Measurements from ENCODE around the gene EPGN. TPM values are rescaled to one million over a fixed set of nuclear protein-coding genes. Genes with fewer than 3 reads are reported as not detected.
A peak's percentile ranks its signal among the peaks of the same experiment; 100 is the strongest.

EPGN gene
- total and polyA plus RNA-seq, 2 donors (not counting 1 experiment from before 2014, with no cell fraction given), result 0.32 TPM; not detected in 1

DNA sequence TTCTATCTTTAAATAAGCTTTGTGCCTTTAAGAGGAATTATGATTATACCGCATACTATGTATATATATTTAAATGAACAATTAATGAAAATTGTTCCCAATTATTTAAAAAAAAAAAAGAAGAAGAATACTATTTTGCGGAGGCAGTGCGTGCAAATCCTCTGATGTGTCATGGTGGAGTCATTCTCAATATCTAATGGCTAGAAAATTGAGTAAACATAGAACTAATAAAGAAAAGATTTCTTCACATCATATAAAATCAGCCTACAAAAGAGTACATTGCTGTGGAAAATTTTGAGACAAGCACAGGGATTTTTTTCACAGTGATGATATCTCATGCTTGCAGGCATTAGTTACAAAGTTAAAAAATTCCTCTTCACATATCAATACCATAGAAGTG lies 54.1 kb downstream of the EPGN start:
- DNase-seq (no peak), ATAC-seq (ENCODE audit: low read depth) (no peak)
- no CpG with 5 or more reads among the region's 3 CpGs for WGBS (ENCODE audit: insufficient coverage)
- Histone ChIP-seq H3K27ac (ENCODE audit: low read length in 2 of 2) (no peak overlapping the region), H2AFZ (ENCODE audit: insufficient read depth, low read depth, low read length, poor library complexity, severe bottlenecking) (no peak overlapping the region), H3K79me2 (ENCODE audit: control insufficient read depth, insufficient read depth, low read length) (no peaks in the 10 kb centered on the region), H3K36me3 (replicated peaks in 1 of 2; ENCODE audit: control extremely low read depth in 1 of 2, control insufficient read depth in 1 of 2, extremely low read depth in 1 of 2, insufficient read depth in 2 of 2, low read length in 1 of 2) (no peaks in the 10 kb centered on the region), H3K4me3 (ENCODE audit: control extremely low read depth in 1 of 5, extremely low read depth in 1 of 5, insufficient read depth in 1 of 5, low read depth in 2 of 5, low read length in 4 of 5) (no peak overlapping the region), H3K4me2 (replicated peaks; ENCODE audit: low read depth, low read length, poor library complexity, severe bottlenecking) (no peak overlapping the region), H3K4me1 (ENCODE audit: control insufficient read depth in 2 of 2, insufficient read depth in 2 of 2, low read length in 2 of 2) (peaks cover 11 to 17% of the 10 kb centered on the region in 2 donors), H4K20me1 (ENCODE audit: control insufficient read depth, insufficient read depth, low read length, poor library complexity, severe bottlenecking) (no peaks in the 10 kb centered on the region), H3K9me3 (ENCODE audit: control extremely low read depth in 1 of 3, control insufficient read depth in 2 of 3, insufficient read depth in 1 of 3, low read length in 2 of 3) (no peaks in the 10 kb centered on the region), H3K9ac (ENCODE audit: low read length) (no peak overlapping the region), H3K27me3 (replicated peaks in 1 of 4; ENCODE audit: control extremely low read depth in 1 of 4, control insufficient read depth in 3 of 4, insufficient read depth in 4 of 4, low read length in 3 of 4) (peaks cover 0 to 22% (median 17%) of the 10 kb centered on the region in 4 experiments)
- Mint-ChIP-seq H3K4me3 (no peak overlapping the region), H3K9me3 (ENCODE audit: insufficient read depth) (no peaks in the 10 kb centered on the region), H3K27me3 (peaks cover 39% of the 10 kb centered on the region), H3K4me1 (peaks cover 16% of the 10 kb centered on the region), H3K27ac (no peak overlapping the region)
- CTCF ChIA-PET, result no interaction called here
- intact Hi-C loops (cut with micrococcal nuclease), result no loop called here
- TF ChIP-seq CTCF (IDR thresholded peaks at IDR 0.05) (no peak), EZH2 (IDR thresholded peaks at IDR 0.05; ENCODE audit: borderline replicate concordance, insufficient read depth, low read depth, low read length, poor library complexity, severe bottlenecking) (no peak)
- POLR2A ChIA-PET, result no interaction called here

DNA sequence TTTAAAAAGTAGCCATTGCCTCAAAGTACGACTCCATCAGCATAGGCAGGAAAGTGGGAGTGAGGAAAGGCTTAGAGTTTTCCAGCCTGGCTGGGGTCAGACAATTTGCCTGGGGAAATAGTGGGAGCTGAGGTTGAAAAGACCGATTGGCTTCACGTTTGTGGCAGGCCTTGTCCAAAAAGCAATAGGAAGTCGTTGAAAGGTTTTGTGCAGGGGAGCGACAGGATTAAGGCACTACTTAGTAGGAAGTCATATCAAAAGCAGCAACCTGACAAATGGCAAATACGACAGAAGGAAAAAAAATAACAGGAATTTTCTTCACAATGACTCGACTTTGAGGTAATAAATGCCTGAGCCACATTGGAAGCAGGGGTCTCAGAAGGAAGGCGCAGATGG lies 56.0 kb downstream of the EPGN start:
- POLR2A ChIA-PET, result no interaction called here
- peak overlapping the region; percentile 80 for H3K4me2 ChIP-seq (replicated peaks; ENCODE audit: low read depth, low read length, poor library complexity, severe bottlenecking)

More for the DNA sequence above, 56.0 kb downstream of the EPGN start:
- Histone ChIP-seq H3K27me3 (replicated peaks in 1 of 4; ENCODE audit: control extremely low read depth in 1 of 4, control insufficient read depth in 3 of 4, insufficient read depth in 4 of 4, low read length in 3 of 4) (peaks cover 0 to 26% (median 19%) of the 10 kb centered on the region in 4 experiments), H3K9me3 (ENCODE audit: control extremely low read depth in 1 of 3, control insufficient read depth in 2 of 3, insufficient read depth in 1 of 3, low read length in 2 of 3) (no peaks in the 10 kb centered on the region), H3K27ac (ENCODE audit: low read length in 2 of 2) (no peak overlapping the region), H3K9ac (ENCODE audit: low read length) (peak overlapping the region; percentile 52), H3K79me2 (ENCODE audit: control insufficient read depth, insufficient read depth, low read length) (no peaks in the 10 kb centered on the region), H2AFZ (ENCODE audit: insufficient read depth, low read depth, low read length, poor library complexity, severe bottlenecking) (peak overlapping the region; percentile 67), H3K36me3 (replicated peaks in 1 of 2; ENCODE audit: control extremely low read depth in 1 of 2, control insufficient read depth in 1 of 2, extremely low read depth in 1 of 2, insufficient read depth in 2 of 2, low read length in 1 of 2) (no peaks in the 10 kb centered on the region), H3K4me3 (ENCODE audit: control extremely low read depth in 1 of 5, extremely low read depth in 1 of 5, insufficient read depth in 1 of 5, low read depth in 2 of 5, low read length in 4 of 5) (peak overlapping the region in 1 of 5 experiments; percentile 43), H3K4me1 (ENCODE audit: control insufficient read depth in 2 of 2, insufficient read depth in 2 of 2, low read length in 2 of 2) (peaks cover 11 to 17% of the 10 kb centered on the region in 2 donors), H4K20me1 (ENCODE audit: control insufficient read depth, insufficient read depth, low read length, poor library complexity, severe bottlenecking) (no peaks in the 10 kb centered on the region)
- Mint-ChIP-seq H3K4me3 (peak overlapping the region; percentile 75), H3K27ac (no peak overlapping the region), H3K27me3 (peaks cover 49% of the 10 kb centered on the region), H3K9me3 (ENCODE audit: insufficient read depth) (no peaks in the 10 kb centered on the region), H3K4me1 (peaks cover 16% of the 10 kb centered on the region)
- DNase-seq (no peak), ATAC-seq (ENCODE audit: low read depth) (no peak)
- CTCF ChIA-PET, result interaction anchor here (1.7 kb wide), 1 partner anchor 312 kb away, joined by 6 read pairs; no protein-coding TSS in a partner anchor
- TF ChIP-seq EZH2 (IDR thresholded peaks at IDR 0.05; ENCODE audit: borderline replicate concordance, insufficient read depth, low read depth, low read length, poor library complexity, severe bottlenecking) (no peak), CTCF (IDR thresholded peaks at IDR 0.05) (no peak)
- 11% methylated on average over 7 of the region's 8 CpGs for WGBS (ENCODE audit: insufficient coverage)
- intact Hi-C loops (cut with micrococcal nuclease), result no loop called here

Data from B cell (primary cell).